IMR-90 (cell line): ENCODE measurements around the gene MYOCD. TPM values are rescaled to one million over a fixed set of nuclear protein-coding genes. Genes with fewer than 3 reads are reported as not detected.

ENCODE experiments used
- ATAC-seq: fragments of 200-7000 bp; cut with Tn5 transposase; 2 replicates; pipeline ENCODE4 v1.9.1; 2020; ENCODE audit warnings: low read depth, mild to moderate bottlenecking, moderate library complexity
- BruUV-seq: library from RNA; stranded (reverse); fragments of 400-500 nt; replicated peaks from 2 replicates; lab custom pipeline; 2021; lab: Mats Ljungman, UMichigan
- CTCF ChIA-PET: fragments of 300-600 bp; formaldehyde crosslinking; extraction: SDS; loops from one replicate; lab custom pipeline; 2021; ENCODE audit warnings: antibody characterized with exemption; lab: Yijun Ruan, JAX
- POLR2A ChIA-PET: fragments of 300-600 bp; sonication (Branson Sonifier 250); formaldehyde crosslinking; loops from one replicate; lab custom pipeline; 2022; ENCODE audit warnings: antibody characterized with exemption; ENCODE audit not compliant: unreplicated experiment; lab: Charles Lee
- DNase-seq: peaks from one replicate; pipeline ENCODE4 v3.0.0; 2013
- H2AFZ ChIP-seq: replicated peaks from 2 replicates; pipeline ENCODE3; 2013; ENCODE audit warnings: low read length, mild to moderate bottlenecking; ENCODE audit not compliant: poor library complexity
- H2AK5ac ChIP-seq: 2 replicates; pipeline ENCODE4 v1.6.1; 2013; ENCODE audit warnings: low read depth, low read length, inconsistent platforms
- H2AK9ac ChIP-seq: replicated peaks from 2 replicates; pipeline ENCODE3; 2013; ENCODE audit warnings: mild to moderate bottlenecking, low read depth, low read length, moderate library complexity; ENCODE audit not compliant: poor library complexity
- H2BK120ac ChIP-seq: 2 replicates; pipeline ENCODE4 v1.6.1; 2013; ENCODE audit warnings: low read depth, low read length, inconsistent platforms
- H2BK15ac ChIP-seq: 3 replicates; pipeline ENCODE4 v1.6.1; 2013; ENCODE audit warnings: low read depth, low read length, inconsistent platforms
- H2BK20ac ChIP-seq: 2 replicates; pipeline ENCODE4 v1.6.1; 2013; ENCODE audit warnings: low read depth, mild to moderate bottlenecking, inconsistent platforms, low read length, moderate library complexity
- H2BK5ac ChIP-seq: 2 replicates; pipeline ENCODE4 v1.6.1; 2013; ENCODE audit warnings: mild to moderate bottlenecking, low read depth, low read length, inconsistent platforms; ENCODE audit not compliant: poor library complexity, severe bottlenecking
- H3K14ac ChIP-seq: replicated peaks from 2 replicates; pipeline ENCODE4 v1.6.1; 2013; ENCODE audit warnings: low read depth, low read length, inconsistent platforms
- H3K18ac ChIP-seq: 2 replicates; pipeline ENCODE4 v1.6.1; 2013; ENCODE audit warnings: low read depth, low read length, control low read depth
- H3K23ac ChIP-seq: 2 replicates; pipeline ENCODE4 v1.6.1; 2013; ENCODE audit warnings: low read depth, low read length, inconsistent platforms
- H3K27ac ChIP-seq: 2 replicates; pipeline ENCODE4 v1.5.1; 2013; ENCODE audit warnings: mild to moderate bottlenecking, control low read depth, low read length; ENCODE audit not compliant: insufficient read depth
- H3K27me3 ChIP-seq: 2 replicates; pipeline ENCODE4 v1.6.1; 2013; ENCODE audit warnings: low read length; ENCODE audit not compliant: control insufficient read depth, insufficient read depth
- H3K36me3 ChIP-seq: 2 replicates; pipeline ENCODE4 v1.6.1; 2013; ENCODE audit warnings: low read length, mixed read lengths; ENCODE audit not compliant: control insufficient read depth, insufficient read depth
- H3K4ac ChIP-seq: 2 replicates; pipeline ENCODE4 v1.6.1; 2013; ENCODE audit warnings: low read depth, low read length, inconsistent platforms
- H3K4me1 ChIP-seq: 2 replicates; pipeline ENCODE4 v1.6.1; 2013; ENCODE audit warnings: low read length, mixed read lengths; ENCODE audit not compliant: control insufficient read depth, insufficient read depth
- H3K4me2 ChIP-seq: 2 replicates; pipeline ENCODE4 v1.6.1; 2013; ENCODE audit warnings: low read depth, mild to moderate bottlenecking, control low read depth, low read length, moderate library complexity
- H3K4me3 ChIP-seq: 2 replicates; pipeline ENCODE4 v1.5.1; 2013; ENCODE audit warnings: low read depth, mild to moderate bottlenecking, control low read depth, low read length, moderate library complexity; ENCODE audit not compliant: insufficient read depth
- H3K56ac ChIP-seq: 2 replicates; pipeline ENCODE4 v1.6.1; 2013; ENCODE audit warnings: low read length, inconsistent platforms; ENCODE audit not compliant: insufficient read depth; ENCODE audit errors: extremely low read depth
- H3K79me1 ChIP-seq, 2 experiments: 2 replicates each; pipeline ENCODE4 v1.6.1; 2013; ENCODE audit warnings: low read length in 2 of 2, inconsistent platforms in 1 of 2, low read depth in 1 of 2
- H3K9ac ChIP-seq: 2 replicates; pipeline ENCODE4 v1.6.1; 2013; ENCODE audit warnings: low read depth, low read length, control low read depth
- H3K9me1 ChIP-seq: 2 replicates; pipeline ENCODE4 v1.6.1; 2013; ENCODE audit warnings: low read length, inconsistent platforms; ENCODE audit not compliant: insufficient read depth
- H3K9me3 ChIP-seq: 2 replicates; pipeline ENCODE4 v1.6.1; 2013; ENCODE audit warnings: low read length; ENCODE audit not compliant: control insufficient read depth, insufficient read depth
- H4K20me1 ChIP-seq: 2 replicates; pipeline ENCODE4 v1.6.1; 2013; ENCODE audit warnings: low read length, inconsistent platforms; ENCODE audit not compliant: insufficient read depth
- H4K5ac ChIP-seq: 2 replicates; pipeline ENCODE4 v1.6.1; 2013; ENCODE audit warnings: mild to moderate bottlenecking, low read depth, low read length, control low read depth
- H4K8ac ChIP-seq, 2 experiments: 2 replicates each; pipeline ENCODE4 v1.6.1; 2013; ENCODE audit warnings: low read depth in 2 of 2, low read length in 2 of 2, control low read depth in 1 of 2, inconsistent platforms in 1 of 2
- H4K91ac ChIP-seq: 2 replicates; pipeline ENCODE4 v1.6.1; 2013; ENCODE audit warnings: low read depth, low read length, inconsistent platforms; ENCODE audit not compliant: insufficient read depth
- CHD1 ChIP-seq: IDR thresholded peaks from 2 replicates; pipeline ENCODE4 v1.6.1; 2012; ENCODE audit warnings: low read depth, low read length, improper control_type of control experiment
- FOS ChIP-seq: fragments of 150-350 bp; IDR thresholded peaks from 2 replicates; pipeline ENCODE4 v1.6.1; 2016; ENCODE audit warnings: low read depth, low read length
- MAFK ChIP-seq: IDR thresholded peaks from 2 replicates; pipeline ENCODE4 v1.6.1; 2012; ENCODE audit warnings: low read depth, low read length, improper control_type of control experiment
- MAZ ChIP-seq: IDR thresholded peaks from 2 replicates; pipeline ENCODE4 v1.6.1; 2012; ENCODE audit warnings: low read depth, mild to moderate bottlenecking, low read length, improper control_type of control experiment, moderate library complexity, borderline replicate concordance
- RCOR1 ChIP-seq: IDR thresholded peaks from 2 replicates; pipeline ENCODE4 v1.6.1; 2012; ENCODE audit warnings: mild to moderate bottlenecking, low read length, improper control_type of control experiment; ENCODE audit not compliant: insufficient replicate concordance
- SMC3 ChIP-seq: fragments of 150-350 bp; IDR thresholded peaks from 2 replicates; pipeline ENCODE4 v1.6.1; 2016; ENCODE audit warnings: low read depth, mild to moderate bottlenecking, antibody characterized with exemption, low read length, moderate library complexity
- whole genome bisulfite sequencing, 2 experiments: methylation state at CpG; one replicate each; pipeline versions ENCODE4 v1.1.5 to v1.1.7; 2013; ENCODE audit warnings: missing lambda C conversion rate in 2 of 2; ENCODE audit not compliant: insufficient read length in 1 of 2; ENCODE audit errors: extremely low coverage in 2 of 2; 5-methylcytosine and 5-hydroxymethylcytosine counted together
- dilution Hi-C: fragments of 300-500 bp; cut with HindIII; formaldehyde crosslinking; loops from one replicate; pipeline ENCODE4 v1.14.3; 2018; ENCODE audit warnings: low sequenced_read_pairs; ENCODE audit not compliant: unreplicated experiment
- in situ Hi-C: fragments of 300-500 bp; cut with MboI; formaldehyde crosslinking; loops from 3 replicates; pipeline ENCODE4 v1.14.3; 2019; ENCODE audit warnings: low sequenced_read_pairs, inconsistent platforms, mixed read lengths
- intact Hi-C: fragments of 100-400 bp; cut with micrococcal nuclease; formaldehyde crosslinking; loops from 2 replicates; pipeline ENCODE4 v1.10.0; 2022
- polyA plus RNA-seq, 3 experiments: library from polyadenylated mRNA; depleted of rRNA; stranded (reverse); fragments of >200 nt; gene quantifications; 2 replicates each; pipeline ENCODE4 v1.2.3, GENCODE V29; 2012; ENCODE audit warnings: low replicate concordance in 1 of 3
- total RNA-seq: library from RNA; depleted of rRNA; stranded (reverse); fragments of >200 nt; gene quantifications from 2 replicates; pipeline ENCODE4 v1.2.3, GENCODE V29; 2012

The MYOCD gene
- total and polyA plus RNA-seq, 2 of the 4 experiments (the other 2 are of a cell fraction), result 10.6 to 20.1 TPM

DNA sequence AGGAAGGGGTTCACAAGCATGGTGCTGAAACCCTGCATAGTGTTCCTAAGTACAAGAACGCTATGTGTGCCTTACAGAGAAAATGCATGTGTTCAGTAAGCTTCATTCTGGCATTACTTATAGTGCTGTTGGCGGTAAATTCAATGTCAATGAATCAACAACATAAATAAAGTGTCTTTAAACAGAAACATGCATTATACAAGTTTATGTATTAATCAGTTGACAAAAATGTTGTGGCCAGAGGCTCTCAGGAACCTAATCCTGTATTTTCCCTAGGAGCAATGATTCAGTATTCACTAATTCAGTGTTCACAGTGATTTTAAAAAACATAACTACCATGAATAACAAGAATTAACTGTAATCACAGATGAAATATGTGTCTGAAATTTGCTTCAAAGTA is 47.1 kb upstream of the MYOCD start:
- Histone ChIP-seq H2BK20ac (0 out of 2 replicates have a peak overlapping the region, but pooled peaks have one; percentile 6), H3K9me3 (no peaks in the 10 kb centered on the region), H4K20me1 (no peaks in the 10 kb centered on the region), H3K4me1 (peaks cover 12% of the 10 kb centered on the region), H3K27ac (no peak overlapping the region; the same call in 1 of the 2 replicates), H3K4me2 (no peak overlapping the region), H3K36me3 (no peaks in the 10 kb centered on the region), H2BK15ac (no peak overlapping the region), H3K27me3 (no peaks in the 10 kb centered on the region), H3K18ac (no peak overlapping the region), H2BK120ac (peak overlapping the region; percentile 8), H3K79me1 (no peaks in the 10 kb centered on the region), H4K91ac (no peak overlapping the region), H2AK9ac (no peak overlapping the region), H3K9ac (no peak overlapping the region), H4K8ac (peak overlapping the region in 1 of 2 experiments; percentile 33; a peak in 1 of 4 replicates), H2AFZ (no peak overlapping the region), H3K4me3 (no peak overlapping the region), H3K9me1 (0 out of 2 replicates have a peak, but pooled peaks cover 5% of the 10 kb centered on the region), H3K4ac (no peak overlapping the region; the same call in 1 of the 2 replicates), H3K56ac (peak overlapping the region; percentile 64; the same call in 1 of the 2 replicates), H2BK5ac (peak overlapping the region; percentile 97), H3K23ac (no peak overlapping the region), H4K5ac (no peak overlapping the region), H3K14ac (no peak overlapping the region), H2AK5ac (no peak overlapping the region; the same call in 1 of the 2 replicates)
- DNase-seq, result peak; percentile 96
- intact Hi-C loops (no loop called here), in situ Hi-C loops (no loop called here), dilution Hi-C loops (no loop called here)
- POLR2A ChIA-PET, result no interaction called here
- CTCF ChIA-PET, result no interaction called here
- TF ChIP-seq SMC3 (peak; percentile 4; the same call in 1 of the 2 replicates), CHD1 (no peak), MAFK (0 out of 2 replicates have a peak, but pooled peaks have one; percentile 28), MAZ (no peak), FOS (peak; percentile 79), RCOR1 (no peak)
- peak; percentile 72 for ATAC-seq
- BruUV-seq, result no TSS peak
- WGBS, 2 experiments, result 0% methylated on average over 1 of the region's 2 CpGs; no CpG with 5 or more reads in 1 of the 2 experiments
